HepG2 (cell line): Measurements from ENCODE around the gene TUBG1. TPM values are rescaled to one million over a fixed set of nuclear protein-coding genes. Genes with fewer than 3 reads are reported as not detected.

Experiments
- ARID5B ChIP-seq: IDR thresholded peaks from 2 replicates; pipeline ENCODE4 v1.4.0; 2020; ENCODE audit warnings: mild to moderate bottlenecking, missing genetic modification reagents
- ATF4 ChIP-seq, 2 experiments: fragments of 450-650 bp in 1 of 2; sonication (generic) in 1 of 2; formaldehyde crosslinking; IDR thresholded peaks; 2 replicates each; pipeline versions ENCODE4 v1.5.0 to v1.8.0; 2020 to 2022; ENCODE audit warnings: mild to moderate bottlenecking in 1 of 2, missing genetic modification reagents in 1 of 2
- CBX5 ChIP-seq: sonication (generic); formaldehyde crosslinking; IDR thresholded peaks from 2 replicates; pipeline ENCODE4 v1.4.0; 2020; ENCODE audit warnings: missing genetic modification reagents, borderline replicate concordance
- EED ChIP-seq: sonication (generic); formaldehyde crosslinking; IDR thresholded peaks from 2 replicates; pipeline ENCODE4 v1.5.0; 2020; ENCODE audit warnings: mild to moderate bottlenecking, missing genetic modification reagents
- FOXC1 ChIP-seq: sonication (generic); formaldehyde crosslinking; IDR thresholded peaks from 2 replicates; pipeline ENCODE4 v1.8.0; 2022; ENCODE audit warnings: mild to moderate bottlenecking, missing genetic modification reagents, borderline replicate concordance
- GATAD1 ChIP-seq: IDR thresholded peaks from 2 replicates; pipeline ENCODE4 v1.6.1; 2016; ENCODE audit warnings: missing genetic modification reagents, missing compliant biosample characterization
- MAFG ChIP-seq: sonication (generic); formaldehyde crosslinking; IDR thresholded peaks from 2 replicates; pipeline ENCODE4 v1.5.1; 2020; ENCODE audit warnings: mild to moderate bottlenecking, missing genetic modification reagents
- MATR3 ChIP-seq: sonication (generic); formaldehyde crosslinking; IDR thresholded peaks from 2 replicates; pipeline ENCODE4 v1.4.0; 2020; ENCODE audit warnings: missing genetic modification reagents
- NR2F2 ChIP-seq: IDR thresholded peaks from 2 replicates; pipeline ENCODE4 v1.6.1; 2012; ENCODE audit warnings: low read depth, inconsistent platforms, borderline replicate concordance
- POLR2AphosphoS5 ChIP-seq: IDR thresholded peaks from 2 replicates; pipeline ENCODE4 v1.6.1; 2012; ENCODE audit warnings: low read depth, low read length
- PRMT3 ChIP-seq: sonication (generic); formaldehyde crosslinking; IDR thresholded peaks from 2 replicates; pipeline ENCODE4 v1.8.1; 2022; ENCODE audit warnings: low read depth, mild to moderate bottlenecking, moderate library complexity, missing genetic modification reagents, borderline replicate concordance
- RBM22 ChIP-seq: fragments of 200-400 bp; formaldehyde crosslinking; optimal IDR thresholded peaks from 2 replicates; pipeline ENCODE3; 2017; ENCODE audit warnings: mild to moderate bottlenecking, low read length, moderate library complexity
- REL ChIP-seq: sonication (generic); formaldehyde crosslinking; conservative IDR thresholded peaks from 2 replicates; pipeline ENCODE4 v1.8.0; 2022; ENCODE audit warnings: mild to moderate bottlenecking, missing genetic modification reagents, moderate library complexity
- TCF12 ChIP-seq, 2 experiments: fragments of 450-650 bp in 1 of 2; sonication (generic) in 1 of 2; formaldehyde crosslinking in 1 of 2; IDR thresholded peaks; 2 replicates each; pipeline versions ENCODE4 v1.6.1 to v1.8.0; 2017 to 2022; ENCODE audit warnings: antibody characterized with exemption in 1 of 2, mild to moderate bottlenecking in 1 of 2, missing genetic modification reagents in 1 of 2, moderate library complexity in 1 of 2
- TFAP4 ChIP-seq: sonication (generic); IDR thresholded peaks from 2 replicates; pipeline ENCODE4 v1.6.1; 2016; ENCODE audit warnings: low read depth, borderline replicate concordance
- ZBTB39 ChIP-seq: sonication (generic); formaldehyde crosslinking; IDR thresholded peaks from 2 replicates; pipeline ENCODE4 v1.5.0; 2020; ENCODE audit warnings: missing genetic modification reagents
- ZC3H4 ChIP-seq: sonication (generic); formaldehyde crosslinking; IDR thresholded peaks from 2 replicates; pipeline ENCODE4 v1.4.0; 2020; ENCODE audit warnings: missing genetic modification reagents, borderline replicate concordance
- ZNF138 ChIP-seq: sonication (generic); formaldehyde crosslinking; IDR thresholded peaks from 2 replicates; pipeline ENCODE4 v1.5.0; 2020; ENCODE audit warnings: mild to moderate bottlenecking, low read depth, missing genetic modification reagents
- ZNF20 ChIP-seq: sonication (generic); formaldehyde crosslinking; IDR thresholded peaks from 2 replicates; pipeline ENCODE4 v1.4.0; 2020; ENCODE audit warnings: mild to moderate bottlenecking, moderate library complexity, missing genetic modification reagents
- ZNF207 ChIP-seq: fragments of 450-650 bp; IDR thresholded peaks from 2 replicates; pipeline ENCODE4 v1.6.1; 2016; ENCODE audit warnings: antibody characterized with exemption, borderline replicate concordance
- ZNF350 ChIP-seq: sonication (generic); formaldehyde crosslinking; IDR thresholded peaks from 2 replicates; pipeline ENCODE4 v1.4.0; 2020; ENCODE audit warnings: mild to moderate bottlenecking, low read depth, missing genetic modification reagents, borderline replicate concordance
- ZNF878 ChIP-seq: sonication (generic); formaldehyde crosslinking; IDR thresholded peaks from 2 replicates; pipeline ENCODE4 v1.8.1; 2023; ENCODE audit warnings: mild to moderate bottlenecking, missing genetic modification reagents, moderate library complexity
- ZSCAN9 ChIP-seq: IDR thresholded peaks from 2 replicates; pipeline ENCODE4 v1.6.1; 2016; ENCODE audit warnings: borderline replicate concordance
- polyA plus RNA-seq, 8 experiments: library from polyadenylated mRNA; depleted of rRNA in 3 of 8; stranded (reverse) in 7 of 8; unstranded in 1 of 8; fragments of >200 nt; fragmentation: Illumina TruSeq in 4 of 8; extraction: Trizol in 4 of 8; gene quantifications; 2 replicates each; pipeline versions ENCODE4 v1.2.1 to v1.2.3, GENCODE V29; 2011 to 2016; ENCODE audit warnings: low read depth in 4 of 8, missing spikeins in 1 of 8, mixed read lengths in 1 of 8; ENCODE audit not compliant: insufficient read depth in 1 of 8
- total RNA-seq, 5 experiments: library from RNA; depleted of rRNA; stranded (reverse); fragments of >200 nt; fragmentation: Illumina TruSeq; extraction: Trizol; gene quantifications; 2 replicates each; pipeline ENCODE4 v1.2.3, GENCODE V29; 2016; ENCODE audit warnings: low read depth in 1 of 5

The TUBG1 gene
- total and polyA plus RNA-seq, 2 of the 13 experiments (the other 11 are each of a cell fraction or from before 2014, with no cell fraction given) = 74.1 to 137 TPM

- TF ChIP-seq ZBTB39 (CRISPR knock-in tag) (0 out of 2 replicates have a peak, but pooled peaks have one; percentile 82), ZNF138 (CRISPR knock-in tag) (no peak; the same call in 1 of the 2 replicates), PRMT3 (CRISPR knock-in tag) (no peak; the same call in 1 of the 2 replicates), NR2F2 (peak; percentile 12; the same call in 1 of the 2 replicates), MAFG (no peak), EED (CRISPR knock-in tag) (peak; percentile 49; the same call in 1 of the 2 replicates), CBX5 (CRISPR knock-in tag) (peak; percentile 51; the same call in 1 of the 2 replicates), TFAP4 (peak; percentile 75), ZNF207 (no peak), GATAD1 (CRISPR knock-in tag) (peak; percentile 97), REL (CRISPR knock-in tag) (0 out of 2 replicates have a peak, but pooled peaks have one; percentile 75), RBM22 (peak; percentile 50), MATR3 (no peak), POLR2AphosphoS5 (peak; percentile 92; the same call in 1 of the 2 replicates), TCF12 (IDR thresholded peaks at IDR 0.05) (no peak), TCF12 (CRISPR knock-in tag; IDR thresholded peaks at IDR 0.05) (no peak; the same call in 1 of the 2 replicates), ZNF350 (peak; percentile 87), ZNF20 (no peak), ZC3H4 (CRISPR knock-in tag) (no peak), ATF4 (CRISPR knock-in tag; IDR thresholded peaks at IDR 0.05) (peak in 1 of 2 experiments; percentile 69; a peak in 1 of 4 replicates), ZNF878 (CRISPR knock-in tag) (no peak), FOXC1 (no peak; the same call in 1 of the 2 replicates), ARID5B (peak; percentile 74), ZSCAN9 (CRISPR knock-in tag) (peak; percentile 60; the same call in 1 of the 2 replicates)
Measured at GRCh38 chr17:42561897-42562387, 47.5 kb upstream of the TUBG1 start, which contains the start of gene COASY (continued).
